HG03159 (cell line): ENCODE measurements around the gene ERO1B.

Experiments used
- ATAC-seq: cut with Tn5 transposase; IDR thresholded peaks from one replicate; pipeline ENCODE4 v1.9.1; 2021; ENCODE audit warnings: mild to moderate bottlenecking, moderate library complexity; ENCODE audit not compliant: unreplicated experiment

The ERO1B gene

DNA sequence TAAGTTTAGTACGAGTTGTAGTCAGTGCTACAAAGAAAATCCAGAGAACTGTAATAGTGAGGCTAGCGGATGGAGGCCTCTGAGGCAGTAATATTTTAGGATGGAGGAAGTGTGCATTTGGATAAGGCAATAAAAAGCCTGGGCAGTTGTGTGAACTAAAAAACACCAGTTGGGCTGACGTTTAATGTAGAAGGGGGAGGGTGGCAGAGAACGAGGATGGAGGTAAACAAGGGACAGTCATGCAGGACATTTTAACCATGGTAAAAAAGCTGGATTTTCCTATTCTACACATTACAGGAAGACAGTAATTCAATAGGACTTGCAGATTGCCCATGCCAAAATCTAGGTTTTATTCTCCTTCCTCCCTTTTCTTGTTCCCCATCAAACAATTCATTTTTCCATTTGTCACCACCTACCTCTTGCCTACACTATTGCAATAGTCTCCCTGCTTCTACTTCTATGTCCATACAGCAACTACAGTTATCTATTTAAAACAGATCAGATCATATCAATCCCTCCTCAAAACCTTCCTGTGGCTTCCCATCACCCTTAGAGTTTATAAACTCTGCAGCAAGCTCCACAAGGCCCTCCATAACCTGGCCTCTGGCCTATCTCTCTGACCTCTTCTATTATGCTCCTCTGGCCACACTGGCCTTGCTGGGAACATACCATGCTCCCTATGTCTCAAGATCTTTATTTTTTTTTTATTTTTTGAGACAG lies 27.7 kb downstream of the ERO1B start:
- ATAC-seq: no peak

DNA sequence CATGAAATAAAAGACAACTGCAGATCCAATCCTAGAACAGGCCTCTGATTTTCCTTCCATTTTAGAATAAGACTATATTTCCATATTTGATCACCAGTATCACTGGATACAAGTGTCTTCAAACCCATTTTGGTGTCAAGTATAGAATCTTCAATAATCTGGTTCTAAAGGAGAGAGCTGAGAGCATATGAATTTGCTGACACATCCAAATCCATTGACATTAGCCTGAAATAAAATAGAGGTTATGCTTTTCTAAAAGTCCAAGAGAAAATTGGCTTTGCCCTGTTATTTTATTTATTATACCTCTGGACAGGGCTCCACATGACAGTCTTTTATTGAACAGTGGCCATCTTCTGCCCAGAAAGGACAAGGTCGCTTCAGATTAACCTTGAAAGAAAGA lies 28.6 kb downstream of the ERO1B start:
- no peak for ATAC-seq

DNA sequence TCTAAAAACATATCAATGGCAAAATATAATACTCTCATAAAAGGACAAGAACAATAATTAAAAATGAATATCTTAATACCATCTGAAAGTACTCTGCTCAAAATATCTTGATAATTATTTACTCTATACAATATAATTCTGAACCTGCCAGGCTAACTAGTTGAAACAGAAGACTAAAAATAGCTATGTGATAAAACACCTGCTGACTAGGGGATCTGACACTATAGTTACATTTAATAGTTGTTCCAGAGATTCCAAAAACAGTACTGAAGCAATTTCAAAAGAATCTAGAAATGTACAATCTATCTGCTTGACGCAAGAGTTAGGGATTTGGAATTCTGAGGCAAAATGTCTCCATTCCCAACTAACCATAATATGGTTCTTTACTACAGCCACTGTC lies 30.2 kb downstream of the ERO1B start:
- no peak for ATAC-seq

DNA sequence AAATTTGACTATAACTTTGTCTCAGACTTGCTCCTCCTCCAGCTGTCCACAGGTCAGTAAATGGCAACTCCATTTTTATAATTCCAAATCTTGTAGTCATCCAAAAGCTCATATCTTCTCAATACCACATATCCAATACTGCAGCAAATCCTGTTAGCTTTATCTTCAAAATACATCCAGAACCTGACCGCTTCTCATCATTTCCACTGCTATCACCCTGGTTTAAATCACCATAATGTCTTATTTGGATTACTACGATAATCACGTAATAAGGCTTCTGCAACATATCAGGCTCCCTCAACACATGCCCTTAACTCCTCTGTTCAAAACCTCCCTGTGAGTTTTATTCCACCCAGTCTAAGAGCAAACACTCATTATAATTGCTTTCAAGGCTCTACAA lies 34.5 kb downstream of the ERO1B start:
- no peak for ATAC-seq

DNA sequence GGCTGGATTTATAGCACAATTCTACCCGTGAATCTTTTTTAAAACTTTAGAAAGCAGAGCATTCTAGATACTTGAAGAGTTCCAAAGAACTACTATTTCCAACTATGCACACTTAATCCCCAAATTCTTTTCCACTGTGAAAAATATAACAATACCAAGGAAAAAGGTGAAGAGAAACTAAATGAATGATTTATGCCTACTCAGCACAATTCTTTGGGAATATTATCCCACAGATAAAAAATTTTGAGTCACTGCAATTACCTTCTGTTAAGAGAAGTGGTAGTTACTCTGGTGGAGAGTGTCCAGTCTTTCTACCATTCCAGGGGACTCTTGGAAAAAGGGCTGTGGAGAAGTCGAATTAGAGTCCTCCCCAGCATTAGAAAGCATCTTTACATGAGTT lies 39.2 kb downstream of the ERO1B start:
- ATAC-seq: no peak

DNA sequence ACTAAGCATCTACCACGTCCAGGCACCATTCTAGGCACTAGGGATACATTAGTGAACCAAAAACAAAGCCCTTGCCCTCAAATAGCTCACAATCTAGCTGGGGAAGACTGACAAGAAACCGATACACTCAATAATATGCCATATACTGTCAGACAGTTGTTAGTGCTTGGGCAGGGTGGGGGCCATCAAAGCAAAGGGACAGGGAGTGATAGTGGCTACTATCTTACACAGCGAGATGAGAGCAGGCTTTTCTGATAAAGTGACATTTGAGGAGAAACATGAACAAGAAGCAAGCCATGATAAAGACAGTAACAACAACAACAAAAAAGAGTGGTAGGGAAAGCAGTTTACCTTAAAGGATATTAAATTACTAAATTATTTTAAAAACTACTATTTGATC lies 41.1 kb downstream of the ERO1B start:
- ATAC-seq: no peak

DNA sequence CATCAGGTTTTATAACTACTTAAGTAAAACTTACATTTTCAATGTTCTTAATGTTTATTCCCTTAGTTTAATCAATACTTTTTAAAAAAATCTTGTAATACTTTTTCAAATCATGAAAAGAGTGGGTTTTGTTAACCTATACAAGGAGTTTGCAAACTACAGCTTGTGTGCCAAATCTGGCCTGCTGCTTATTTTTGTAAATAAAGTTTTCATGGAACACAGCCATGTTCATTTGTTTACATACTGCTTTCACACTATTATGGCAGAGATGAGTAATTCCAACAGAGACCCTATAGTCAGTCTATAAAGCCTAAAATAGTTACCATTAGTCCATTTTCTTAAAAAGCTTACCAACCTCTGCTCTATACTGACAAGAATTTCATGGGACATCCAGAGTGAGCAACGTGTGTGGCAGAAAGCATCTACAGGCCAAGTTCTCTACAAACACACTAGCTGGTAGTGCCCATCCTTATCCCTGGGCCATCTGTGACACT lies 42.6 kb downstream of the ERO1B start:
- ATAC-seq: no peak

DNA sequence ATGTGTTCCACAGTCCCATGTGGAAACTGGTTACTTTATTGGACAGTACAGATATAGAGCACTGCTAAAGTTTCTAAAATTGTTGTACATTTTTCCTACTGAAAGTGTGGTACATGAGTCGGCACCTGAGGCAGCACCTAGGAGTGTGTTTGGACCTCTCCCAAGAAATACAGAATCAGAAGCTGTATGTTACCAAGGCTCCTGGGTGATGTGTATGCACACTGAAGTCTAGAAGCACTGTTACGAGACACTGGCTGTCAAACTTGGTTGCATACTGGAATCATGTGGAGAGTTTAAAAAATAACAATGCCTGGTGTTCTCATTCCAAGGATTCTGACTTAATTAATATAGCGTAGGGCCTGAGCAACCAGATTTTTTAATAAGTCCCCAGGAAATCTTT lies 46.6 kb downstream of the ERO1B start:
- no peak for ATAC-seq

DNA sequence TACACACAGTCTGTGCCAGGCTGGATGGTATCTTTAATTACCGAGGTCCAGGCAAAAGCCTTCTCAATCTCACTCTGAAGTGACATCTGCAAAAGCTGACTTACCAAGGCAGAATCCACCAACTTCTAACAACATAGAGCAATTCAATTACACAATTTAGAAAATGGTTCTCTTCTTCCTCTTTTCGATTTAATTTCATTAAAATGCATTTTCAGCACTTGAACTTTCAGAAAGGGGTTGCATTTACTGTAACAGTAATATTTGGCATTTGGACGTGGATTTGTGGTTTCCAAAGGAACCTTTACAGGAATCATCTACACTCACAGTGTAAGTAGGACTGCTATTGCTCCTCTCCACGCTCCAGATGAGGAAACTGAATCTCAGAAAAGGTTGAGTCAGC lies 53.3 kb downstream of the ERO1B start:
- ATAC-seq: no peak

DNA sequence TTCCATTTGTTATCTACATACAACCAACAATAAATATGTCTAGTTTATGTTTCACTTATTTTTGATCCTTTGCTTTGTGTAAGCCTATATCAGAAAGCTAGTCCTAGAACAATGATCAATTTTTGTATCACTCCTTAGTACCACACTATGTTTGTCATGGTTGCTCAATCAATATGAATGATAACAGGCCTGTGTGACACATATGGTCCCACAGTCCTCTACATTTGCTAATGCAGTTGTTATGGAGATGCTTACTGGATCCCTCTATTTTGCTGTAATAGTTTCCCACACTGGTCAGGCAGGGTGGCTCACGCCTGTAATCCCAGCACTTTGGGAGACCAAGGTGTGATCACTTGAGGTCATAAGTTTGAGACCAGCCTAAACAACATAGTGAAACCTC lies 59.1 kb downstream of the ERO1B start:
- ATAC-seq: no peak

DNA sequence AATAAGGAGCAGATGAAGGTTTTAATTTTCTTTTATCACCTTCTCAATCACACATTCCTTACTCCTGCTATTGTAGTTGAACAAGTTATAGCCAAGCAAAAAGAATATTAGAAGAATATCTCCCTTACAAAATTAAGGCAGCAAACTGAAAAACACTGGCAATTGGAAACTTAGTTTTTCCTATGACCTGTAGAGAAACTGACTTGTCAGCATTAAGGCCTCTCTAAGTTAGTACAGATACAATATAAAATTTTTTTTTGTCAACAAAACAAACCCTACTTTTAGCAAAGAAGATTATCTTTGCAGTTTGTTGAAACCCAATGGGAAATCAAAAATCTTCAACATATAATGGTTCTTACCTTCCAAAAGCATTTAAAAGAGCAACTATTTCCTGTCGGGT lies 61.3 kb downstream of the ERO1B start:
- no peak for ATAC-seq

DNA sequence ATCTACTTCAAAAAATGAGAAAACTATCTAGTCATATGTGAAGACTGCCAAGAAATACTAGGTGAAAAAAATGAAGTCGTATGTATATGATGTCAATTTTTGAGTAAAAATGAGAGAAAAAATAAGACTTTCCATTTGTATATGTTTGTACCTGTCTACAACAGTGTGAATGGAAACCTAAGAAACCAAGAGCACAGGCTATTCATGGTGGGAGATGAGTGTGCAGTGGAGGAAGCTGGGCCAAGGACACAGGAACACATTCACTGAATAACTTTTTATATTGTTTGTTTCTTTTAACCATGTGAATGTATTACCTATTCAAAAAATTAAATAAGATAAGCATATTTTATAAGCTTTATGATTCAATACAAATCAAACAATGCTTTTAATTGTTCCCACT lies 67.0 kb downstream of the ERO1B start:
- ATAC-seq: no peak

DNA sequence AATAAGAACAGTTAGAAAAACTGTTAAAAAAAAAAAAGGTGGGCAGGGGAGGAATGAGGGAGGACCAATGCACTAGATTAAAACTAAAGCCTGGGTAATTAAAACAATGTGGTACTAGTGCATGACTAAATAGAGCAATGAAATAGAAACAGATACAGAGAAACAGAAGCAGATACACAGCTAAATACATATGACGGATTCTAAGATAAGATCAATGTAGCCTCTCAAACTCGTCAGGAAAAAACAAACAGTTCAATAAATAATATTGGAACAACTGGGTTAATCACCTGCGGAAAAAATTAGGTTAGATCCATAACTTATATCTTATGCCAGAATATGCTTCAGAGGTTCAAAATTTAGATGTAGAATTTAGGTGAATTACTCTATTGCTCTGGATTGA lies 68.2 kb downstream of the ERO1B start:
- ATAC-seq: no peak

DNA sequence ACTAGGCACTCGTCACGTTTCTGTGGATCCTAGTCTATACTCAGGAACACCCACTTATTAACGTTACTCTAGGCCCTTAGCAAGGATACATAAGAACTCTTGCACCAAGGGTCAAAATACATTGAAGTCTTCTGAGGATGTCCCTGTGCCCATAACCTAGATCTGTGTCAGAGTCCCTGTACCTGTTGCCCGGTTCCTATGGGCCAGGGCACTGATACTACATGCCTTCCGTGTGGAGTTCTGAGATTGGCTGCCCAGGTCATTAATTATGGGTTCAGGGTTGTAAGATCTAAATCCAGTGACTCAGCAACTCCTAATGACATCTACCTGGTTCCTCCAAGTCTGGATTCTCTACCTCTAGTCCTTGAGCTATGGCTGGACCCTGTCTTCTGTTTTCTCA lies 69.9 kb downstream of the ERO1B start:
- no peak for ATAC-seq

DNA sequence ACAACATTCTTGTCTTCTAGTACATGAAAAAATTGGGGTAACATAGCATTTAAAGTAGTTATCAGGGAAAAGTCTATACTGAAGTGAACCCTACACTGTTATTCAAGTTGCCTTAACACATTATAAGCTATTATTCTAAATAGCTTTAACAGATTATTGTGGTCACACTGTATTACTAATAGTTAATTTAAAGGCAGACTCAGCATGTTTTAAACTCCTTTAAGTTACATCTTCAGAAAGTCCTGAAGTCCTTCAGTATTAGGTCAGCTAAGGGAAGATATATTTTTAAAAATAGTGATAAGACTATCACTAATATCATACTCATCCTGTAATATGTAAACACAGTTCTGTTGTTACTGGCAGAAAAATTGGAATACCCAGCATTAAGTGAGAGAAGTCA lies 72.0 kb downstream of the ERO1B start:
- no peak for ATAC-seq

DNA sequence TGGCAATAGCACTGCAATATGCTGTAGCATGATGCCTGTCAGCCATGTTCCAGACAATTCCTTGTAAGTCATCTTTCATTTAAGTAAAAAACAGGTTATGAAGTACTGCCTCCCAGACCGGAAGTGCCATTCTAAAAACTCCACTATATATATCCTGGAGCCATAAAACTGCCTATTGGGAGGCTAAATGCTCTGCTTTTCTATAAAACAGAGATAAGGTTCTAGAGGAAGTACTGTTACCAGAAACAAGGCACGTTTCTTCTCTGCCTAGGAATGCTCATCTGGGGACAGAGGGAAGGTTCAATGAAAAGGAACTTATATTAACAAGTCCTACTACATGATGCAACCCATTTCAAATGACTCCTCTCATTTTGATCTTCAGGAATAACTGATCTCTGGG lies 72.6 kb downstream of the ERO1B start:
- ATAC-seq: no peak

DNA sequence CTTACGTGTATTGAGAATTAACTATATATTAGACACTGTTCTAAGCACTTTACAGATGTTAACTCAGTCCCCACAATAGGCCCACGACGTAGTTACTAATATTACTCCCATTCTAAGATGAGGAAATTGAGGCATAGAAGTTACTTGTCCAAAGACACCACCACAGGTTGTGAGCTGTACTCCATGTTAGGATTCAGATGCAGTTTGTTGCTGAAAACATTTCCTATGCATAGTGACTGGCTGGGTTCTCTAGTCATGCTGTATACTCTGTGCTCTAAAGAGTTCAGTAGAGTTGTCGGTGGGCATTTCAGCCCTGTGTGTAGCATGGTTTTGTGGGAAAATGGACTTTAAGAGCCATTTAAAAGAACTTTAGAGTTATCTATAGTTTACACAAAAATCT lies 74.2 kb downstream of the ERO1B start:
- ATAC-seq: no peak

DNA sequence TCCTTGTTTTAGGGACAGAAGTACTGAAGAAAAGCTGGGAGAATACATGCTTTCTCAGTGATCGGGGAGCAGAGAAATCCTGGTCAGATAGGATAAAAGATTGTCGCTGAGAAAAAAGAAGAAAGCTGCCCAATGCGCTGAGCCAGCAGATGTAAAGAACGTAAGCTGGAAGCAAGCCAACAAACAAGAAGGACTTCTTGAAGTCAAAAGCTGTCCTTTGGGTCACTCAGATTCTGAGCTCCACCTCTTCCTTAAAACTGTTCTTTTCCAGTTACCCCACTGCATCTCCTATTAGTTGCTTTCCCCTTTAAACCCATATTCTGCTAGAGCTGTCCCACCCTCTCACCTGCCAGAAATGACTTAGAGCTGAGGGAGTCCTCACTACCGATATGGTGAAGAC lies 74.6 kb downstream of the ERO1B start:
- no peak for ATAC-seq

DNA sequence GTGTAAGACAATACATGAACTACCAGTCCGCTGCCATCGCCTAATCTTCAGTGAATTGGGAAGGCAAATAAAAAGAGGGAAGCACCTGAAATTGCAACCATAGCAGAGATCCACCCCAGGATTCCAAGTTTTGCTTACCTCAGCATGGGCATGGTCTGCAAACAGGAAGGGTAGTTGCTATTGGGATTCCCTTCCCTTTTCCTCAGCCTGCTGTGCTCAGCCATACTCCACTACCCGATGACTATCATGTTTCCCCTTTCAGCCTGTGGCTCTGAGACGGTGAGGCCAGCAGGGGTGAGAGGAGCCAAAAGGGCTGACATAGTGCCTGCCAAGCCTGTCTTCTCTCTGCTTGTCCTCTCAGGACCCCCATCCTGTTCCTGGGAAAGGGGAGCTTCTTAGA lies 75.2 kb downstream of the ERO1B start:
- no peak for ATAC-seq

DNA sequence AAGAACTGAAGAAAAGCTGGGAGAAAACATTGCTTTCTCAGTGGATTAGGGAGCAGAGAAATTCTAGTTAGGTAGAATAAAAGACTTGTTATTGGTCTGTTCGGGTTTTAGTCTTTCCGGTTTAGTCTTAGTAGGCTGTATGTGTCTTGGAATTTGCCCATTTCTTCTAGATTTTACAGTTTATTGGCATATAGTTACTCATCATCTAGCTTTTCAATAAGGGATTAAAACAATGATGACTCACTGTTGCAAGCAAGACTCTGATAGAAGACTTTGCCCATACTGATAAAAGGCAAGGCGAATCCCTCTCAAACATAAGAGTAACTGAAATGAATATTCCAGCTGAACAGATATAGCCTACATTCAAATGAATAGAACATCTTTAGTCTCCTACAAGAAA lies 77.1 kb downstream of the ERO1B start:
- no peak for ATAC-seq

DNA sequence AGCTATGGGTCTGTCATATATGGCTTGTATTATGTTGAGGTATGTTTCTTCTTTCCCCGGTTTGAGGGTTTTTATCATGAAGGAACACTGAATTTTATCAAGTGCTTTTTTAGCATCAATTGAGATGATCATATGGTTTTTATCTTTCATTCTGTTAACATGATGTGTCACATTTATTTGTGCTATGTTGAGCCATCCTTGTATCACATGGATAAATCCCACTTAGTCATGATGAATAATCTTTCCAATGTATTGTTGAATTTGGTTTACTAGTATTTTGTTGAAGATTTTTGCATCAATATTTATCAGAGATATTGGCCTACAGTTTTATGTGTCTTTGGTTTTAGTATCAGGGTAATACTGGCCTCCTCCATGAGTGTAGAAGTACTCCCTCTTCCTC lies 77.7 kb downstream of the ERO1B start:
- no peak for ATAC-seq

DNA sequence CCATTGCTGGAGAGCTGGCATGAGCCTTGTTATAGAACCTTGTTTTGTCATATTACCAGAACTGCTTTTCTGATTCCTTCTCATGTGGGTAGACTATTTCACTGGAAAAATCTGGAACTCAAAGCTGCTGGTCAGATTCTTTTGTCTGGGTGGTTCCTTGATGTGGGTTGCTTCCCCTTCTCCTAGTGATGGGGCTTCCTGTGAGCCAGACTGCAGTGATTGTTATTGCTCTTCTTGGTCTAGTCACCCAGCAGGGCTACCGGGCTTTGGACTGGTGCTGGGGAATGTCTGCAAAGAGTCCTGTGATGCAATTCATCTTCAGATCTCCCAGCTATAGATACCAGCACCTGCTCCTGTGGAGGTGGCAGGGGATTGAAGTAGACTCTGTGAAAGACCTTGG lies 80.0 kb downstream of the ERO1B start:
- ATAC-seq: no peak

DNA sequence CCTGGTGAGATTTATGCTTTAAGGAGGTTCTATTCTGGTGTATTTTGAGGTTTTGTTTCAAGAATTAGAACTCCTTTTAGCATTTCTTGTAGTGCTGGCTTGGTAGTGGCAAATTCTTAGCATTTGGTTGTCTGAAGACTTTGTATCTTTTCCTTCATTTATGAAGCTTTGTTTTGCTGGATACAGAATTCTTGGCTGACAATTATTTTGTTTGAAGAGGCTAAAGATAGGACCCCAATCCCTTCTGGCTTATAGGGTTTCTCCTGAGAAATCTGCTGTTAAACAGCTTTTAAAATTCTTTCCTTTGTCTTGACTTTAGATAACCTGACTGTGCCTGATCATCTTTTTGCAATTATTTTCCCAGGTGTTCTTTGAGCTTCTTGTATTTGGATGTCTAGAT lies 80.8 kb downstream of the ERO1B start:
- ATAC-seq: no peak
